Stimulated activated CD4-positive, alpha-beta T cell treated with anti-CD3 and anti-CD28 coated beads, TNF-alpha, amount 100 ng/mL, for 24 hours (primary cell): ENCODE data around the gene KCNQ1OT1.

Experiments
- DNase-seq, 3 experiments: peaks; one replicate each; pipeline ENCODE4 v3.0.0-alpha.2; 2020; ENCODE audit warnings: low read depth in 3 of 3

Gene KCNQ1OT1

GRCh38 chr11:2595204-2595603 is 104.6 kb downstream of the KCNQ1OT1 start:
- DNase-seq: no peak

- no peak for DNase-seq
These were observed 105.5 kb downstream of the KCNQ1OT1 start for GRCh38 chr11:2594267-2594666.

- no peak for DNase-seq
These were observed 106.3 kb downstream of the KCNQ1OT1 start for GRCh38 chr11:2593393-2593950.

- no peak for DNase-seq
These were observed 107.0 kb downstream of the KCNQ1OT1 start for GRCh38 chr11:2592559-2593392.

GRCh38 chr11:2591805-2592204 is 108.0 kb downstream of the KCNQ1OT1 start:
- no peak for DNase-seq

- no peak for DNase-seq
These were observed 108.6 kb downstream of the KCNQ1OT1 start for GRCh38 chr11:2590965-2591754.

- DNase-seq: no peak
These were observed 109.4 kb downstream of the KCNQ1OT1 start for GRCh38 chr11:2590131-2590964.

- no peak for DNase-seq
These were observed 110.3 kb downstream of the KCNQ1OT1 start for GRCh38 chr11:2589538-2589934.

GRCh38 chr11:2588809-2589537 is 110.8 kb downstream of the KCNQ1OT1 start:
- no peak for DNase-seq

- DNase-seq: no peak
These were observed 111.6 kb downstream of the KCNQ1OT1 start for GRCh38 chr11:2587976-2588748.

GRCh38 chr11:2587132-2587930 is 112.5 kb downstream of the KCNQ1OT1 start:
- DNase-seq: no peak

- no peak for DNase-seq
These were observed 113.0 kb downstream of the KCNQ1OT1 start for GRCh38 chr11:2586793-2587131.

- no peak for DNase-seq
These were observed 113.6 kb downstream of the KCNQ1OT1 start for GRCh38 chr11:2586087-2586792.

GRCh38 chr11:2585566-2586086 is 114.2 kb downstream of the KCNQ1OT1 start:
- no peak for DNase-seq

GRCh38 chr11:2584812-2585565 is 114.8 kb downstream of the KCNQ1OT1 start:
- DNase-seq: no peak

GRCh38 chr11:2584434-2584811 is 115.4 kb downstream of the KCNQ1OT1 start:
- DNase-seq: no peak

GRCh38 chr11:2583605-2583958 is 116.2 kb downstream of the KCNQ1OT1 start:
- DNase-seq: no peak
